Dedifferentiated amniotic fluid mesenchymal stem cell (primary cell): ENCODE measurements around the gene IQSEC1.

Source experiments
- DNase-seq: peaks from one replicate; pipeline ENCODE4 v3.0.0-alpha.2; 2016; ENCODE audit errors: extremely low spot score

Gene IQSEC1

DNA sequence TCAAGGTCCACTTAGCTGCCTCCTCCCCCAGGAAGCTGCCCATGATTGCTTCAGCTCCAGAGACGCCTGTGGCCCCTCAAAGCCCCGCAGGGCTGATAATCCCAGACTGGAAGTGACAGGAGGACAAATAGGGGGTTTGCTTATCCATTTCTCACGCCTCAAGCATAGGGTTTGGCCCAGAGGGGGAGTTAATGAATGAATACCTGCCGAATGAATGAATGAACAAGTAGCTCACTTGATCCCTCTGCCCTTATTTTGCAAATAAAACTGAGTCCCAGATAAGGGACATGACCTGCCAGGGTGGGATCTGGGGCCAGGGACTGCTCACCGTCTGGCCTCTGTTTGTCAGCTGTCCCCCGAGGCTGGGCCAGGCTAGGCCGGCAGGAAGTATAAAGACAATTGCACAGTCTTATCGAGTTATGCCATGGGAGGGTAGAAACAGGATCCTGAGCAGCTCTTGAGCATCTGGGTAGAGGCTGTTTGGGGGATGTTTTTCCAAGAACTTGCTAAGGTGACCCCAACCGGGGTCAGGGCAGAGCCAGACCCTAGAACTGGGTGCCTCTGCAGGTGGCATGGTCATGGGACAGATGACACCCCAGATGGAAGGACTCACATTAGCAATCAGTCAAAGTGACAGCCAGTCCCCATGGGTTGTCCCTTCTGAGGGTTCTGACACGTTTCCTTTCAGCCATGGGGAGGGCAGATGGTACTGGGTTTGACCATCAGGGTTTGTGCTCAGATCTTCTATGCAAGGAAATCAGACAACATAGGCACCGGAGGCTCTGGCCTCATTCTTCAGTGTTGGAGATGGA lies 45.0 kb downstream of the IQSEC1 start:
- no peak for DNase-seq

DNA sequence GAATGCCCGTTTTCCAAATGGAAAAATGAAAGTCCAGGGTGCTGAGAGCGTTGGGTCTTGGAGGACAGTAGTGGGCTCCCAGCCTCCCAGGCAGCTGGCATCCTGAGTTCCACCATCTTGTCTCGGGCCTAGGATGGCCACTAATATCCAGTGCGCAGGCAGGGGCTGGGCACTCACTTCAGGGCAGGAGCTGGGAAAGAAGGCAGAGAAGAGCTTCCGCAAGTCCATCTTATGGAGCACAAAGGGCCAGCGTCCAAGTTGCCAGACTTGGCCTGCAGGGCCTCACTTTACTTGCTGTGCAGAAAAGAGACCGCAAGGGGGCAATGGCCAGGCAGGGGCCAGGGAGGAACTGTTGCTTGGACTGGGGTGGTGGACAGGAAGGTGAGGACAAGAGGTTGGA lies 46.1 kb downstream of the IQSEC1 start:
- no peak for DNase-seq

DNA sequence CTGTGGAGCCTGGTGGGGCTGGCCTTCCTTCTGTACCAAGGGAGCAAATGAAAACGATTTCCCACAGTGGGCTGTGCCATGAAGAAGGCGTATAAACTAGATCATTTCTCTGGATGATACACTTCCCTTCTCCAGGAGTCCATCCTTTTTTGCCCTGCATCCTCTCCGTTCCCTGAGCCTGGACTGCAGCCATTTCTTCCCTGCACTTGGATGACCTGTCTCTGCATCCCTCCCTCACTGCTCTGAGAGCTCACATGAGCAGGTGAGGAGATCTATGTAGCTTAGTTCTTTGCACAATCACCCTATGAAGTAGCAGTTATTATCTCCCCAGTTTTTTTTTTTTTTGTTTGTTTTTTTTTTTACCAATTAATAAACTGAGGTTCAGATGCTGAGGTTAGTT lies 46.7 kb downstream of the IQSEC1 start:
- DNase-seq: no peak

DNA sequence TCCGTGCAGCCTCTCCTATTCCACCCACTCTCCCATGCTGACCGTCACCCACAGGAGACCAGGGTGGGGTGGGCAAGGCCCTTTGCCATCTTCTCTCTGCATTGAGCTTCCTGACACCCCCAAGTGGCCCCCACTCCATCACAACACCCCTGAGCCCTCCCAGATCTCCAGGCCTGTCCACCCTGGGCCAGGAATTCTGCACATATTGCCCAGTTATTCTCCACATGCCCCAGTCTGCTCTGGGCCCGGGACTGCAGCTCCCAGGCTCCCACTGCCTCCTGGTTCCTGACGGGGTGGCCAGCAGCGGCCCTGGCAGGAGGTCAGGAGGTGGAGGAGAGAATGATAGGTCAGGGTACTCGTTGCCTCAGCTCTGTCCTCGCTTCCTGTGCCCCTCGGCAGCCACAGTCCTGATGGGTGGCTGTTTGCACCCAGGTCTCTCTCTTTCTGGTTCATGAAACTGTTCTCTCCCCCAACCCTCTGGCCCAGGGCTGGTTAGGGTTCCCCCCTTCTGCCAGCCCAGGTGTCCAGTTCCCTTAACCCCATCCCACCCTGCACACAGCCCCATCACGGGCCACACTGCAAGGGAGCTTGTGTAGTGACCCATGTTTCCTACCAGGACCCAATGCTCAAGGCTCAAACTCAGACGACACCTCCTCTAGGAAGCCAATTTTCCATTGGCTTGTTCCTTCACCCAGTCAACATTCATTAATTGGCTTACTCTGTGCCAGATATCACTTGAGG lies 47.3 kb downstream of the IQSEC1 start:
- DNase-seq: no peak

DNA sequence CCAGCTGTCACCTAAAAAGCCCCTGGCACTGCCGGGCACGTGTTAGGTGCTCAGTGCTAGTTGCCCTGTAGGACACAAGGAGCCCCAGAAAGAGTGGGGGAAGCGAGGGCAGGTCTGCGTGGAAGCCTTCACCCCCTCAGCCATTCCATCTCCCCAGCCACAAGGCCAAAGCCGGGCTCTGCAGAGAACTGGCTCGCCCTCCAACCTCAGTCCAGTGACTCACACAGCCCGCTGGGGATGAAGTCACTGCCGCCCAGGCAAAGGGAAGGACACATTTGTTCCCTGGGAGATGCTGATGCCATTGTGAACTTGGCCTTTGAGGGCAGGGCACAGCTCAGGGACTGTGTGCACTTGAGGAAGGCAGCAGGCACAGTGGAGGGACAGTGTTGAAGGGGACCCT lies 48.1 kb downstream of the IQSEC1 start:
- peak; percentile 56 for DNase-seq

DNA sequence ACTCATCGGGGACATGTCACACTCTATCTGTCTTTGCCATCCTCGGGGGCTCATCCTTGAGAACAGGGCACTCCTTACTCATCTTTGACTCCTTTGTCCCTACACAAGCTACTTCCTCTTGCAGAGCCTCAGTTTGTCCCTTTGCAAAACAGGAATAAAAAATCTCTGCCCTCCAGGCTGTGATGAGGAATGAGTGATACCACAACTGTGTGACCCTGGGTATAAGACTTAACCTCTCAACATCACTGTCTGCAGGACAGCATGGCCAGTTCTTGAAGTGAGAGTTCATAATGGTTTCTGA lies 48.5 kb downstream of the IQSEC1 start:
- DNase-seq: no peak

DNA sequence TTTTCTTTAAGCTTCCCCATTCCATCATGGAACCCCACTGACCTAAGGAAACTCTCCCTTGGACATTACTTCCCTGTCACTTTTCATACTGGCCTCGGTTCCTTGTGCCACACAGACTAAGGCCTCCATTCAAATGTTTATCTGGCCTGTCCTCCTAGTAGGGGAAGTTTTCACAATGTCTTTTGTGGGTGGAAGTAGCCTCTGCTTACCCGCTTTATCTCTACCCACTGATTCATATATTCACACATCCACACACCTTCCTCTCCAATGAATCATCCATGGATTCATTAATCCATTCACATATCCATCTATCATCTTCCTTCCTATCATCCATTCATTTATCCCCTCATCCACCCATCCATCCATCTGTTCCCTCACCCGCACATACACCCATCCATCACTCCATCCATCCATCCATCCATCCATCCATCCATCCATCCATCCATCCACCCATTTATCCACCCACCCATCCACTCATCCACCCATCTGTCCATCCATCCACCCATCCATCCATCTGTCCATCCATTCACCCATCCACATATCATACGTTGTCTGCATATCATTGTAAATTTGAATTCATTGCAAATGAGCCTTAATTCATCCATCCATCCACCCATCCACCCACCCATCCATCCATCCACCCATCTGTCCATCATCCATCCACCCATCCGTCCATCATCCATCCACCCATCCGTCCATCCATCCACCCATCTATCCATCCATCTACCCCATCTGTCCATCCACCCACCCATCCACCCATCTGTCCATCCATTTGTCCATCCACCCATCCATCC lies 49.1 kb downstream of the IQSEC1 start:
- DNase-seq: no peak

DNA sequence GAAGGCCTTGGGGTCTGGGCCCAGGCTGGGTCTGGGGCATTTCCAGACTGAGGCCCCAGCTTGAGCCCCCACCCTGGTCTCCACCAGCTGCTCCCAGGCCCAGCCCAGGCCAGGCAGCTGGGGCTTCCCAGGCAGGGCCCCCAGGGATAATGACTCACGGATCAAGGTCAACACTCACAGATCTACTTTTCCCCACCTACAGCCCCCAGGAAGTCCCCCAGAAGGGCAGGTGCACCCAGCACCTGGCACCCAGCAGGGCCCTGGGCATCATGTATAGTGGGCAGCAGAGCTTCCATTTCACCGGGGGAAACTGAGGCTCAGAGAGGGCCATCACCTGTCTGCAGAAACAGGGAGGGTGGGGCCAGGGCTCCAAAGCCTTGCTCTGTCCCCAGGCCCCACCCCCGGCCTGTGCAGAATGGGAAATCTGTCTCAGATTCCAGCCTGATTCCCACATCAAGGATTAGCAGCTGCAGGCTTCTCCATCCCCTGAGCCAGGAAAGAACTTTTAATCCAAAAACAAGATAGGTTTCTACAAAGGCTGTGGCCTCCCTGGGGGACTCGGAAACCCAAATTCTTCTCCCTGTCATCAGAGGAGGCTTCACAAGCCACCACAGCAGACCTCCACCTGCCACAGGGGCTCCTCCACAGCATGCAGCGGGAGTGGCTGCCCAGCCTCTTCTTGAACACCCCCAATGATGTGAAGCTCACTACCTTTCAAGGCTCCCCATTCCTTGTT lies 49.8 kb downstream of the IQSEC1 start:
- no peak for DNase-seq

DNA sequence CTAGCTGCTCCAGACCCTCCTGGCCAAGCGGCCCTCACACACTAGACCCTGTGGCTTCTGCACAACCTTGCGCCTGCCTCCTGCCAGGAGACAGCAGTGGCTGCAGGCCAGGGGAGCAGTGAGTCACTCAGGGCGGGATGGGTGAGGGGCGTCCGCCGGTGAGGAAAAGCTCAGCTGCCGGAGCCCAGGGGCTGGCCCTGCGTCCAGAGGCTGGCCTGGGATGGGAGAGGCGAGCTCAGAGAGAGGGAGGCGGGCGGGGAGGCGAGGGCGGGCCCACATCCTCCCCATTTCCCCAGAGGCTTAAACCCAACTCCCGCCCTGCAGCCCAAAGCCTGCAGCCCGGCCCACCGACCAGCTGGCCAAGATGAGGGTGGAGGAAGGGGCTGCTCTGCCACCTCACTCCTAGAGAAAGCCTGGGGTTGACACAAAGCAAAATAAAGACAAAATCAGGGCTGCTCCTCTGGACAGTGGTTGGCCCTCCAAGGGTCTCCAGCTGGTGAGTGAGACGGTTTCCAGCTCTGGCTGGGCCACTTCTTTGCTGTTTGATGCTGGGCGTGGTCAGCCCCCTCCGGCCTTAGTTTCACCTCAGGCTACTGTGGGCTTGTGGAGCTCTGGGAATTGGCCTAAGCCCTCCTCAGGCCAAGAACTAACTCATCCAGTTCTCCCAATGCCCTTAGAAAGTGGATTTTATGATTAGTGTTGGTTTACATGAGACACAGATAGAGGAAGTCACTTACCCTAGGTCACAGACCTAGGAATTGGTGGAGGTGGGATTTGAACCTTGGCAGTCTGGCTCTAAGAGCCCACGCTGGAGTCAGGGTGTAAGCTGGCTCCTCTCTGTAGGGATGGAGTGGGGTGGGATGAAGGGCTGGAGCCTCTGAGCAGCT lies 50.6 kb downstream of the IQSEC1 start:
- peak; percentile 36 for DNase-seq

DNA sequence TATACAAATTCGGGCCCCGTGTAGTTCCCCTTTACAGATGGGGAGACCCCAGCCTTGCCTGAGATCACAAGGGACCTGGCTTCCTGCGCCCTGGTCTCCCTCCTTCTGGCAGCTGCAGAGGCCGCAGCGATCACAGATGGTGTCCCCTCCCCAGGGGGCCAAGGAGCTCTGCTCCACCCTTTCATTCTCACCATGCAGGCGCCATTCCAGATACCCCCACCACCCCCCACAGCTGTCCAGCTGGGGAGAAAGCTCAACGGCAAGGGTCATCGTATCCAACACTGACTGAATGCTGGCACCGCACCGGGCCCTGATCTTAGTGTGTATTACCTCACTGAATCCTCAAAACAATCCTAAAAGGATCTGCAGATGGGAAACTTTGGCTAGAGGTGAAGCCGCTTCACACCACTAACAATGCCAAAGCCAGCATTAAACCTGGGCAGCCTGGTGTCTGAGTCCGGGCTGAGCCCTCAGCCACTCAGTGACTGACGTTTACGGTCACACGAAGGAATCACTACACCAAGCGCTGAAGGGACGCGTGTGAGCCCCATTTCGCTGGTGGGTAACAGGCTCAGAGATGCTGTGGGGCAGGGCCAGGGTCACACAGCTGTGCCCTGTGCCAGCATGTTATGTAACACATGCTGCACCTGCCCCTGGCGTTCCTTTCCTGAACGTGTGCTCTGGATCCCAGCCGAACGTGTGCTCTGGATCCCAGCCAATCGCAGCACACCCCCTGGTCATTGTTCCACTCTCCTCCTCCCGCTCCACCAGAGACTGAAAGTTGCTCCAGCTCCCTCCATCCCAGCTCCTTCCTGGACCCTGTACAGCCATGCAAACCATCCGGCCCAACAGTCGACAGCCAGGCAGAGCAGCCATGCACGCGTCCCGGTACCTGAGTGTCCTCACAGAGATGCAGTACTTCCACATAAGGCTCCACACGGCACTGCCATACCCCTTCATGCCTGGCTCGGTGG lies 51.8 kb downstream of the IQSEC1 start:
- DNase-seq: no peak

DNA sequence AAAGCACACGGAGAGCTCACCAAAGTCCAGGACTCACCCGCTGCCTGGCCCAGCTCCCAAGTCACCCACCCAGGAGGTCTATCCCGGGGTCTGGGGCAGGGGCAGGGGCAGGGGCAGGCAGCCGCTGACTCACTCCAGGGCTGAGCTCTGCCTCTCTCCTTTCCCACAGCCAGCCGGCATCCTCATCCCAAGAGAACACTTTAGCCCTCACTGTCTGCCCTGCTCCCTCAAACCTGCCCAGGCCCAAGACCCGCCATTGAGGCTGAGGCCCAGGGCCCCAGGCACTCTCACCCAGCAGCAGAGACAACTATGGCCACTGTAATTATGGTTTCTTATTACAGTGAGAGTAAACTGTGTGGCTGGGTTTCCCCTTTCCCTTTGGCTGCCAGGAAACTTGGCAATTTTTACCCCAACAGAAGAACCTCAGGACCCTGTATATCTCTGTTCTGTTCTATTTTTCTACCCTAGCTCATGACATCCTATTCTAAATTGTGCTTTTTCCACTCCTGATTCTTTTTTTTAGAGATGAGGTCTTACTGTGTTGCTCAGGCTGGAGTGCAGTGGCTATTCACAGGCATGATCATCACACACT lies 53.0 kb downstream of the IQSEC1 start:
- DNase-seq: no peak

DNA sequence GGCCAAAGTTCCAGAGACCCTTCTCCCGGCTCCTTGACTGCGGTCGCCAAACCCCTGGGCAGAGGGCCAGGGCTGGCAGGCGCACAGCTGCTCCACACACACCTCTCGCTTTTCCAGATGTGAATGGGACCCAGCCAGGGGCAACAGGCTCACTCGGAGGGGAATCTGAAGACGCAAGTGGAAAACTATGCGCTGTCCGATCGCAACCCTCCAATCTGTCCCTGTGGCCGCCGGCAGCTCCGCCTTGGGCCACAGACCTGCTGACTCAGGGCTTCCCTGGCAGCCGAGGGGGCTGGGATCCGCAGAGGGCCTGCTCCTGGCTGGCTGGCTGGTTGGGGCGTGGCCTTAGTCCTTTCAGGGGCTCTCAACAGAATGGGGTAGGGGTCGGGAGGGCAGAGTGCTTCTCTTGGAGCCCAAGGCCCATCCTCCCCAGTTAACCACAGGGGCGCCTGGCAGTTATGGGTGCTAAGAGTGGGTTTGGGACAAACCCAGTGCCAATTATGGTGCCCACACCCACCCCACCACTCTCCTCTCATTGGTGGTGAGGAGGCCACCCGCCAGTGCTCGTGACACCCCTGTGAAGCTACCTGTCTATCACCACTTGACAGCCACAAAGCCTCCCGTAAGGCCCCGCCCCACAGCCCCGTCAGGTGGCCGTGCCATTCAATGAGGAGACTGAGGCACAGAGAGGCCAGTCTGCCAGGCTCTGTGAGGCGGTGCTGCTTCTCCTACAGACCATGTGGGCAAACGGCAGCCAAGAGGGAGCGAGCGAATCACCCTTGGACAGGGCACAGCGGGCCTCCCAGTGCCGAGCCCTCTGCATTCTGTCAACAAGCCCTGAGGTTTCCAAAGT lies 53.8 kb downstream of the IQSEC1 start:
- DNase-seq: peak; percentile 65

DNA sequence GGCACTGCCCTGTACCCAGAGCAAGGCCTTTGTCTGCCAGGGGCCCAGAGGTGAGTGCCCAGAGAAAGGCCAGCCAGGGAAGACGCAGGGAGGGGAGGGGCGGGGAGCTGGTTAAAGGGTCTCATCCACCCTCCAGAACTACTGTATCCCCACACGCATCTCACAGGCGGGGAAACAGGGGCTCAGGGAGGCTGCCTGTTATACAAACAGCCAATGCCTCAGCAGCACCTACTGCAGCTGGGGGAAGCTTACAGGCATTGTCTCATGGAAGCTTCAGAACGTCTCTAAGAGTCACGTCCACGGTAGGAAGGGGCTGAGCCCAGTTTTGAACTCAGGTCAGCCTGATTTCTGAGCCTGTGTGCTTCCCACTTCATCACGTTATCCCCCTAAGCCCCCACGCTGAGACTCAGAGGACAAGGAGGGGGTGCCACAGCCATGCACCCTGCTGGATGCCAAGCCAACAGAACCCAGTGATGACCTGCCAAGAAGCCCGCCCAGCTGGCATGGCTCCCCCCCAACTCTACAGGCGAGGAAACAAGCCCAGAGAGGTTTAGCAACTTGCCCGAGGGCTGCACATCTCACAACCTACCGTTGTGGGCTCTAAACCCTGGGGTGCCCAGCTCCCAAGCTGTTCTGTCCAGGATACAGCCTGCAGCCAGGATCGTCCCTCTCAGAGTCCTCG lies 54.5 kb downstream of the IQSEC1 start:
- DNase-seq: no peak

DNA sequence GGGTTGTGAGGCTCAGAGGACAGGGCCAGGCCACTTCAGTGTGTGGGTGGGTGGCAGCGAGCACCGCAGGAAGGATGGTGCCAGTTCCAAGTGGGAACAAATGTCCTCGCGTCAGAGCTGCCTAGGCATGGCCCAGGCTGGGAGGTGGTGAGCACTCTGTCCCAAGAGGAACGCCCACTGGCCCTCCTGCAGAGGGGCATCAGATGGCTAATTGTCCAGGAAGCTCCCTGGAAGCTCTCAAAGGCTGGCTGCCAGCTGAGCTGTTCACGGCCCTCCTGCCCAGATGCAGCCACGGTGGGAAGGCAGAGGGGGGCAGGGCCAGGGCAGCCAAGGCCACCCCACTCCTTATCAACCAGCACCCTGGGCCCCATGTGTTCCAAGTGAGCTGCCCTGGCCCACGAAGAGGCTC lies 55.2 kb downstream of the IQSEC1 start:
- DNase-seq: no peak

DNA sequence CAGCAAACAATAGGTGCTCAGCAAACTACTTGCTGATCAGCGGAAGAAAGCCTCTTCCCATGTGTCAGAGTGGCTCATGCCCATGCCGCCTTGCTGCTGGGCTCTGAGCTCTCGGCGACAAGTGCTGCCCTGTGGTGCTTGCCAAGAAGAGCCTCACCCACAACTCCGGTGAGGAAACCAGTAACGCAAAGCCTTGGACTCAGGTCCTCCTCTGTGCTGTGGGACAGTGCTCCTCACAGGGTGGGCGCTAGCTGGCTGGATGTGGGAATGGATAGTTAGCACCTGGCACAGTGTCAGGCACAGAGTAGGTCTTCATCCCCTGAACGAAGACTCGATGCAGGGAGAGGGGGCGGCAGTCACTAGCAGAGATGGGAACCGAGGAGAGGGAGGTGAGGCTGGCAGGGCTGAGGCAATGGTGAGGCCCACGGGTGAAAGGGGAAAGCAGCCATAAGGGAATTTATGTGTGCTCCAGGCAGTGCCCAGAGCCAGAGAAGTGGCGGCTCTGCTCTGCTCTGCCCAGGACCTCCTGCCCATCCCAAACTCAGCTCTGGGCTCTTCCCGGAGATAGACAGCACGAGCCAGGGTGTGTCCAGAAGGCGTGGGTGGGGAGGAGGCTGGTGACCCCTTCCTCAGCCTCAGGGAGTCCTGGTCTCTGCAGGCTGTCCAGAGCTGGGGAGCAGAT lies 55.7 kb downstream of the IQSEC1 start:
- no peak for DNase-seq

DNA sequence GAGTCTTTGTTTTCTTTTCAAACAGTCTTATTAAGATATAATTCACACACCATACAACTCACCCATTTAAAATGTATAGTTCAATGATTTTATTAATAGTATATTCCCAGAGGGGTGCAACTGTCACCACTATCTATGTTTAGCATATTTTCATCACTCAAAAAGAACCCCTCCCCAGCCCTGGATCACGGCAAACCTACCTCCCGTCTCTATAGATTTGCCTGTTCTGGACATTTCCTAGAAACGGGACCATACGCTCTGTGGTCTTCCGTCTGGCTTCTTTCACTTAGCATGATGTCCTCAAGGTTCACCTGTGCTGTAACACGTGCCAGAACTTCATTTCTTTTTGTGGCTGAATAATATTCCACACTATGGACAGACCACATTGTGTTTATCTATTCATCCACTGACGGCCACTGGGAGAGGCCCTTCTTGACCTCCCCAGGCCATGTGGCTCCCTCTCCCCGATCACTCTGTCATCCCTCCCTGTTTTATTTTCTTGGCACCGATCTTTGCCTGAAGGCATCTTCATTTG lies 56.4 kb downstream of the IQSEC1 start:
- DNase-seq: no peak
